Astrocyte (in vitro differentiated cells and primary cell): Measurements from ENCODE around the gene TBC1D14.

Source experiments
- EZH2 ChIP-seq: IDR thresholded peaks from 2 replicates; pipeline ENCODE4 v1.6.1; 2012; ENCODE audit warnings: mild to moderate bottlenecking, low read length, inconsistent platforms; ENCODE audit not compliant: insufficient read depth
- TF ChIP-seq, protein P1 (sequence below): IDR thresholded peaks from 2 replicates; pipeline ENCODE4 v1.5.1; 2011; ENCODE audit warnings: low read depth, mild to moderate bottlenecking, inconsistent platforms, low read length, moderate library complexity; ENCODE audit not compliant: insufficient read depth

DNA sequence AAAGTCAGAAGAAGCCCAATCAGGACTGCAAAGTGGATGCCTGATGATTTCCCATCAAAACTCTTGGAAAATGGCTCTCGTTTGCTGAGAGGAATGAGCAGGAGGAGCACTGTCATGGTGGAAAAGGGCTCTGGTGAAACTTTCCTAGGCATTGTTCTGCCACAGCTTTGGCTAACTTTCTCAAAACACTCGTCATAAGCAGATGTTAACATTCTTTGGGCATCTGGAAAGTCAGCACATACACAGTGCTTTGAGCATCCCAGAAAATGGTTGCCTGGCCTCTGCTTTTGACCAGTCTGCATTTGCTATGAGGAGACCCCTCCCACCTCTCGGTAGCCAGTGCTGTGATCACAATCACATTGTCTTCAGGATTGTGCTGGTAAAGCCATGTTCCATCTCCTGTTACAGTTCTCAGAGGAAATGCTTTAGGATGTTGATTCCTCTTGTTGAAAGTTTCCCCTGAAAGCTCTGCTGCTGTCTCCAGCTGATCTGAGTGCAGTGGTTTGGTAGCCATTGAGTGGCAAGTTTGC is 25.2 kb upstream of the TBC1D14 start:
- TF ChIP-seq, protein P1, sequence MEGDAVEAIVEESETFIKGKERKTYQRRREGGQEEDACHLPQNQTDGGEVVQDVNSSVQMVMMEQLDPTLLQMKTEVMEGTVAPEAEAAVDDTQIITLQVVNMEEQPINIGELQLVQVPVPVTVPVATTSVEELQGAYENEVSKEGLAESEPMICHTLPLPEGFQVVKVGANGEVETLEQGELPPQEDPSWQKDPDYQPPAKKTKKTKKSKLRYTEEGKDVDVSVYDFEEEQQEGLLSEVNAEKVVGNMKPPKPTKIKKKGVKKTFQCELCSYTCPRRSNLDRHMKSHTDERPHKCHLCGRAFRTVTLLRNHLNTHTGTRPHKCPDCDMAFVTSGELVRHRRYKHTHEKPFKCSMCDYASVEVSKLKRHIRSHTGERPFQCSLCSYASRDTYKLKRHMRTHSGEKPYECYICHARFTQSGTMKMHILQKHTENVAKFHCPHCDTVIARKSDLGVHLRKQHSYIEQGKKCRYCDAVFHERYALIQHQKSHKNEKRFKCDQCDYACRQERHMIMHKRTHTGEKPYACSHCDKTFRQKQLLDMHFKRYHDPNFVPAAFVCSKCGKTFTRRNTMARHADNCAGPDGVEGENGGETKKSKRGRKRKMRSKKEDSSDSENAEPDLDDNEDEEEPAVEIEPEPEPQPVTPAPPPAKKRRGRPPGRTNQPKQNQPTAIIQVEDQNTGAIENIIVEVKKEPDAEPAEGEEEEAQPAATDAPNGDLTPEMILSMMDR, result no peak
- no peak for TF ChIP-seq EZH2
